Liver (tissue), 9 donors: Measurements from ENCODE around the gene E2F2. TPM values are rescaled to one million over a fixed set of nuclear protein-coding genes. Genes with fewer than 3 reads are reported as not detected.

ENCODE experiments used
- DNase-seq: peaks from one replicate; pipeline ENCODE4 v3.0.0-alpha.2; 2017; ENCODE audit warnings: low spot score
- H3K27ac ChIP-seq, 2 donors: one replicate each; pipeline ENCODE4 v1.7.0; 2013; ENCODE audit warnings: inconsistent platforms in 2 of 2, low read length in 2 of 2, control low read depth in 1 of 2, low read depth in 1 of 2, mild to moderate bottlenecking in 1 of 2
- H3K27me3 ChIP-seq, 4 donors: one replicate each; pipeline versions ENCODE4 v1.6.1 to v1.7.0; 2013; ENCODE audit warnings: low read length in 3 of 4, inconsistent platforms in 1 of 4, mild to moderate bottlenecking in 1 of 4, moderate library complexity in 1 of 4; ENCODE audit not compliant: control insufficient read depth in 4 of 4, insufficient read depth in 4 of 4
- H3K36me3 ChIP-seq, 4 donors: one replicate each; pipeline versions ENCODE4 v1.6.1 to v1.7.0; 2013; ENCODE audit warnings: low read length in 3 of 4, mild to moderate bottlenecking in 3 of 4, low read depth in 1 of 4, moderate library complexity in 1 of 4; ENCODE audit not compliant: control insufficient read depth in 4 of 4, insufficient read depth in 3 of 4
- H3K4me1 ChIP-seq, 4 donors: one replicate each; pipeline versions ENCODE4 v1.6.1 to v1.7.0; 2013; ENCODE audit warnings: low read length in 3 of 4, mild to moderate bottlenecking in 3 of 4, moderate library complexity in 1 of 4; ENCODE audit not compliant: control insufficient read depth in 4 of 4, insufficient read depth in 4 of 4
- H3K4me3 ChIP-seq, 3 donors: one replicate each; pipeline versions ENCODE4 v1.6.1 to v1.7.0; 2013; ENCODE audit warnings: low read length in 3 of 3, control low read depth in 1 of 3, low read depth in 1 of 3, mild to moderate bottlenecking in 1 of 3
- H3K9ac ChIP-seq, 2 donors: one replicate each; pipeline ENCODE4 v1.7.0; 2013; ENCODE audit warnings: low read length in 2 of 2, mild to moderate bottlenecking in 2 of 2, moderate library complexity in 2 of 2, control low read depth in 1 of 2, low read depth in 1 of 2
- H3K9me3 ChIP-seq, 4 donors: one replicate each; pipeline versions ENCODE4 v1.6.1 to v1.7.0; 2013; ENCODE audit warnings: low read length in 3 of 4; ENCODE audit not compliant: control insufficient read depth in 4 of 4
- ATF3 ChIP-seq: IDR thresholded peaks from 2 replicates; pipeline ENCODE4 v1.6.1; 2016; ENCODE audit warnings: antibody characterized with exemption
- GABPA ChIP-seq, 2 donors: IDR thresholded peaks in 1 of 2; conservative IDR thresholded peaks in 1 of 2; 2 replicates each; pipeline ENCODE4 v1.6.1; 2016; ENCODE audit warnings: antibody characterized with exemption in 2 of 2, mild to moderate bottlenecking in 1 of 2, moderate library complexity in 1 of 2
- HNF4A ChIP-seq, 2 donors: conservative IDR thresholded peaks; 2 replicates each; pipeline ENCODE4 v1.6.1; 2016; ENCODE audit warnings: antibody characterized with exemption in 2 of 2, mild to moderate bottlenecking in 2 of 2
- HNF4G ChIP-seq: IDR thresholded peaks from 2 replicates; pipeline ENCODE4 v1.6.1; 2016; ENCODE audit warnings: antibody characterized with exemption
- SP1 ChIP-seq: IDR thresholded peaks from 2 replicates; pipeline ENCODE4 v1.6.1; 2018; ENCODE audit warnings: antibody characterized with exemption, mild to moderate bottlenecking
- WGBS: extraction: QIAGEN DNeasy Blood & Tissue Kit; methylation state at CpG from one replicate; pipeline ENCODE4 v1.1.7; 2013; 5-methylcytosine and 5-hydroxymethylcytosine counted together
- polyA plus RNA-seq, 2 donors: library from polyadenylated mRNA; stranded (reverse) in 1 of 2; unstranded in 1 of 2; fragments of 200-250 nt in 1 of 2; fragments of >200 nt in 1 of 2; fragmentation: Nextera tagmentation in 1 of 2; extraction: Ambion mirVana in 1 of 2; gene quantifications; one replicate each; pipeline versions ENCODE4 v1.2.1 to v1.2.3, GENCODE V29; 2013 to 2015
- total RNA-seq, 2 donors: library from RNA; depleted of rRNA; stranded (reverse); fragments of >200 nt; gene quantifications; one replicate each; pipeline ENCODE4 v1.2.3, GENCODE V29; 2014
- donor health status: healthy.
- donor health status: healthy.
- donor health status: healthy.
- donor health status: healthy.
- donor health status: healthy.

The E2F2 gene
- total and polyA plus RNA-seq, 4 donors: 0.08 to 79.9 (median 0.44) TPM

DNA sequence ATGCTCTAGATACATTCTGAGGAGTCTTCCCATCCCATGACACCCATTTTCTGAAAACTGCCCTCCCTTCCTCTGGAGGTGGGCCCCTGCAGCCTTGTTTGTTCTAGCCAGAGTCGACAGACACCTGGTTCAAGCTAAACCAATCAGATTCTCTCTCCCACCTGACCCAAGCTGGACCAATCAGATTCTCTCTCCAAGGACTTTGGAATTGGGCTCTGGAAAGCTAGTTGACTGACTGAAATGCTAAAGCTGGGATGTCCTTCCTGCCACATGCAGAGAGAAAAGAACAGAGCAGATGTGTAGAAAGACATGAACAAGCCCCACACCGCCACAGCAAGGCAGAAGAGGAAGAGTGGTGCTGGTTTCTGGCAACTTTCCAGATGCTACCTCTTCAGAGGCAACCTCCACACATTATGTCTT is 71.7 kb downstream of the E2F2 start:
- Histone ChIP-seq H3K27ac (no peak overlapping the region), H3K27me3 (no peaks in the 10 kb centered on the region), H3K9ac (no peak overlapping the region), H3K36me3 (no peaks in the 10 kb centered on the region), H3K4me3 (no peak overlapping the region), H3K9me3 (no peaks in the 10 kb centered on the region), H3K4me1 (peaks cover 5 to 39% (median 13%) of the 10 kb centered on the region in 4 donors)
- DNase-seq: no peak
- TF ChIP-seq HNF4A (conservative IDR thresholded peaks at IDR 0.05) (peak; percentile 38 to 68), ATF3 (no peak), HNF4G (peak; percentile 32), SP1 (peak; percentile 61), GABPA (IDR thresholded peaks at IDR 0.05 in 1 of 2, conservative IDR thresholded peaks at IDR 0.05 in 1 of 2) (no peak)
- WGBS: 54% methylated on average over 2 of the region's 2 CpGs

Other genes with a start within 250 kb of the E2F2 start
- gene HNRNPR, start 186.9 kb downstream of the E2F2 start, total RNA-seq: 10 to 100 TPM; 42.2 to 57.0 TPM
- 10 to 100 TPM; 31.2 to 34.6 TPM for gene HNRNPR, start 186.9 kb downstream of the E2F2 start, polyA plus RNA-seq
- 1 to 10 TPM; 5.4 to 8.0 TPM for gene ZNF436, start 161.4 kb downstream of the E2F2 start, total RNA-seq
- gene ZNF436, start 161.4 kb downstream of the E2F2 start, polyA plus RNA-seq: 1 to 10 TPM; 1.3 to 2.1 TPM
- 10 to 100 TPM; 29.6 to 49.3 TPM for gene TCEA3, start 106.5 kb downstream of the E2F2 start, total RNA-seq
- gene TCEA3, start 106.5 kb downstream of the E2F2 start, polyA plus RNA-seq: 100 to 1,000 TPM in 1 of 2 donors, 10 to 100 TPM in 1; 45.8 to 142 TPM
- gene ASAP3, start 47.1 kb downstream of the E2F2 start, total RNA-seq: 10 to 100 TPM; 20.9 to 25.9 TPM
- 10 to 100 TPM in 1 of 2 donors, 1 to 10 TPM in 1; 8.3 to 12.5 TPM for gene ASAP3, start 47.1 kb downstream of the E2F2 start, polyA plus RNA-seq
- 10 to 100 TPM; 21.6 to 38.6 TPM for gene ID3, start 28.3 kb upstream of the E2F2 start, total RNA-seq
- gene ID3, start 28.3 kb upstream of the E2F2 start, polyA plus RNA-seq: 10 to 100 TPM; 37.3 to 42.6 TPM
- gene RPL11, start 160.6 kb upstream of the E2F2 start, total RNA-seq: 100 to 1,000 TPM; 270 to 689 TPM
- gene RPL11, start 160.6 kb upstream of the E2F2 start, polyA plus RNA-seq: 100 to 1,000 TPM; 313 to 816 TPM
- gene ELOA, start 212.2 kb upstream of the E2F2 start, total RNA-seq: 10 to 100 TPM; 11.1 to 34.9 TPM
- gene ELOA, start 212.2 kb upstream of the E2F2 start, polyA plus RNA-seq: 10 to 100 TPM; 20.9 to 27.8 TPM
- gene PITHD1, start 247.2 kb upstream of the E2F2 start, total RNA-seq: 10 to 100 TPM; 28.4 to 86.4 TPM
- 10 to 100 TPM; 17.1 to 21.1 TPM for gene PITHD1, start 247.2 kb upstream of the E2F2 start, polyA plus RNA-seq